PC-3 (cell line): ENCODE data around the gene THSD1. TPM values are rescaled to one million over a fixed set of nuclear protein-coding genes. Genes with fewer than 3 reads are reported as not detected.

Source experiments
- ATAC-seq: fragments of 200-7000 bp; cut with Tn5 transposase; 2 replicates; pipeline ENCODE4 v1.9.1; 2020; ENCODE audit warnings: mild to moderate bottlenecking, moderate library complexity
- BruUV-seq: library from RNA; stranded (reverse); fragments of 400-500 nt; replicated peaks from 2 replicates; lab custom pipeline; 2021; lab: Mats Ljungman, UMichigan
- CTCF ChIA-PET: fragments of 300-600 bp; sonication (Branson Sonifier 250); formaldehyde crosslinking; loops from one replicate; lab custom pipeline; 2022; ENCODE audit warnings: antibody characterized with exemption; lab: Charles Lee
- POLR2A ChIA-PET: fragments of 300-600 bp; sonication (Branson Sonifier 250); formaldehyde crosslinking; loops from one replicate; lab custom pipeline; 2022; ENCODE audit warnings: antibody characterized with exemption; ENCODE audit not compliant: unreplicated experiment; lab: Charles Lee
- DNase-seq: peaks from one replicate; pipeline ENCODE4 v3.0.0-alpha.2; 2015
- H2AFZ ChIP-seq: fragments of 300-600 bp; sonication (generic); 2 replicates; pipeline ENCODE4 v1.6.0; 2016; ENCODE audit warnings: antibody characterized with exemption, low read length
- H3F3A ChIP-seq: fragments of 300-600 bp; sonication (generic); one replicate; pipeline ENCODE4 v1.6.0; 2017; ENCODE audit warnings: antibody characterized with exemption, low read length, control low read depth, mild to moderate bottlenecking; ENCODE audit not compliant: unreplicated experiment
- H3K27ac ChIP-seq: fragments of 300-600 bp; sonication (generic); 2 replicates; pipeline ENCODE4 v1.5.1; 2016; ENCODE audit warnings: mild to moderate bottlenecking, low read length
- H3K27me3 ChIP-seq: fragments of 300-600 bp; sonication (generic); 2 replicates; pipeline ENCODE4 v1.6.1; 2016; ENCODE audit warnings: low read length, mixed read lengths
- H3K36me3 ChIP-seq: fragments of 300-600 bp; sonication (generic); 2 replicates; pipeline ENCODE4 v1.6.1; 2016; ENCODE audit warnings: low read depth, mixed run types, low read length, mixed read lengths
- H3K4me1 ChIP-seq: fragments of 300-600 bp; sonication (generic); 2 replicates; pipeline ENCODE4 v1.5.1; 2016; ENCODE audit warnings: low read length; ENCODE audit not compliant: insufficient read depth
- H3K4me2 ChIP-seq: fragments of 300-600 bp; sonication (generic); 2 replicates; pipeline ENCODE4 v1.6.0; 2016; ENCODE audit warnings: low read length
- H3K4me3 ChIP-seq: fragments of 300-600 bp; sonication (generic); 2 replicates; pipeline ENCODE4 v1.5.1; 2016; ENCODE audit warnings: mild to moderate bottlenecking, low read length, mixed read lengths
- H3K79me2 ChIP-seq: fragments of 300-600 bp; sonication (generic); 2 replicates; pipeline ENCODE4 v1.6.1; 2017; ENCODE audit warnings: low read length, mixed read lengths
- H3K9ac ChIP-seq: fragments of 300-600 bp; sonication (generic); 2 replicates; pipeline ENCODE4 v1.6.0; 2016; ENCODE audit warnings: mild to moderate bottlenecking, low read length
- H3K9me2 ChIP-seq: fragments of 300-600 bp; sonication (generic); replicated peaks from 2 replicates; pipeline ENCODE4 v1.6.1; 2016; ENCODE audit warnings: mixed run types, low read length, mixed read lengths
- H3K9me3 ChIP-seq: fragments of 300-600 bp; sonication (generic); 2 replicates; pipeline ENCODE4 v1.6.1; 2016; ENCODE audit warnings: low read length, mixed read lengths
- H4K20me1 ChIP-seq: fragments of 300-600 bp; sonication (generic); 2 replicates; pipeline ENCODE4 v1.6.1; 2016; ENCODE audit warnings: low read length, mixed read lengths
- EZH2 ChIP-seq: fragments of 300-600 bp; sonication (generic); IDR thresholded peaks from one replicate; pipeline ENCODE4 v1.6.1; 2017; ENCODE audit warnings: antibody characterized with exemption, mild to moderate bottlenecking, low read length; ENCODE audit not compliant: unreplicated experiment
- EZH2phosphoT487 ChIP-seq: fragments of 300-600 bp; sonication (generic); IDR thresholded peaks from 2 replicates; pipeline ENCODE4 v1.6.1; 2018; ENCODE audit warnings: mild to moderate bottlenecking, antibody characterized with exemption, low read length, borderline replicate concordance
- intact Hi-C: fragments of 100-400 bp; cut with micrococcal nuclease; formaldehyde crosslinking; loops from 2 replicates; pipeline ENCODE4 v1.9.0; 2023
- total RNA-seq: library from RNA; depleted of rRNA; stranded (reverse); fragments of >200 nt; gene quantifications from 2 replicates; pipeline ENCODE4 v1.2.3, GENCODE V29; 2014
- TF ChIP-seq, protein P1 (sequence below): fragments of 300-600 bp; sonication (generic); conservative IDR thresholded peaks from 2 replicates; pipeline ENCODE4 v1.5.1; 2017; ENCODE audit warnings: antibody characterized with exemption, low read depth, mild to moderate bottlenecking, low read length

Gene THSD1
- total RNA-seq, 1 experiment from 2014 or later, result 1.0 TPM

DNA sequence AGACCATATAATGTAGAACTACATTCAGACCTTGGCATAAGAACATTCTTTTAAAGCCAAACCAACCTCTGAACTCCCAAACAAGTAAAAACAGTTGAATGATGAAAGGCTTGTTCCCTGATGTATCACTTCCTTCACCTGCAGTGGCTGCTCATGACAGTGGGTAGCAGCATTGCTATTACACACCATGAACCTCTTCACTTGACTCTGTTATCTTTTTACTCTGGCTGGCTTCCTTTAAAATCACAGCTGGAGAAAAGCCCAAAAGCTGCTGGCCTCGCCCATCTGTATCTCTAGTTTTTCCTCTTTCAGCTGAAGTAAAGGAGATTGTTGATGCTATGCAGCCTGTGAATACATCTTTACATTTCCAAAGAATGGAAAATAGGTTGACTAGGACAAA lies 22.6 kb downstream of the THSD1 start:
- Histone ChIP-seq H3K4me3 (no peak overlapping the region), H3K79me2 (no peaks in the 10 kb centered on the region), H2AFZ (no peak overlapping the region), H3K36me3 (no peaks in the 10 kb centered on the region), H3F3A (no peaks in the 10 kb centered on the region), H3K27me3 (no peaks in the 10 kb centered on the region), H3K9me3 (no peaks in the 10 kb centered on the region), H3K27ac (no peak overlapping the region), H3K9ac (no peak overlapping the region), H3K4me1 (no peaks in the 10 kb centered on the region), H3K4me2 (no peak overlapping the region), H3K9me2 (no peaks in the 10 kb centered on the region), H4K20me1 (no peaks in the 10 kb centered on the region)
- DNase-seq (no peak), ATAC-seq (no peak; the same call in 1 of the 2 replicates)
- POLR2A ChIA-PET, result no interaction called here
- TF ChIP-seq, protein P1, sequence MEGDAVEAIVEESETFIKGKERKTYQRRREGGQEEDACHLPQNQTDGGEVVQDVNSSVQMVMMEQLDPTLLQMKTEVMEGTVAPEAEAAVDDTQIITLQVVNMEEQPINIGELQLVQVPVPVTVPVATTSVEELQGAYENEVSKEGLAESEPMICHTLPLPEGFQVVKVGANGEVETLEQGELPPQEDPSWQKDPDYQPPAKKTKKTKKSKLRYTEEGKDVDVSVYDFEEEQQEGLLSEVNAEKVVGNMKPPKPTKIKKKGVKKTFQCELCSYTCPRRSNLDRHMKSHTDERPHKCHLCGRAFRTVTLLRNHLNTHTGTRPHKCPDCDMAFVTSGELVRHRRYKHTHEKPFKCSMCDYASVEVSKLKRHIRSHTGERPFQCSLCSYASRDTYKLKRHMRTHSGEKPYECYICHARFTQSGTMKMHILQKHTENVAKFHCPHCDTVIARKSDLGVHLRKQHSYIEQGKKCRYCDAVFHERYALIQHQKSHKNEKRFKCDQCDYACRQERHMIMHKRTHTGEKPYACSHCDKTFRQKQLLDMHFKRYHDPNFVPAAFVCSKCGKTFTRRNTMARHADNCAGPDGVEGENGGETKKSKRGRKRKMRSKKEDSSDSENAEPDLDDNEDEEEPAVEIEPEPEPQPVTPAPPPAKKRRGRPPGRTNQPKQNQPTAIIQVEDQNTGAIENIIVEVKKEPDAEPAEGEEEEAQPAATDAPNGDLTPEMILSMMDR, result no peak
- TF ChIP-seq EZH2phosphoT487, result no peak
- TF ChIP-seq EZH2, result no peak
- intact Hi-C loops, result no loop called here
- no TSS peak for BruUV-seq
- CTCF ChIA-PET, result no interaction called here

DNA sequence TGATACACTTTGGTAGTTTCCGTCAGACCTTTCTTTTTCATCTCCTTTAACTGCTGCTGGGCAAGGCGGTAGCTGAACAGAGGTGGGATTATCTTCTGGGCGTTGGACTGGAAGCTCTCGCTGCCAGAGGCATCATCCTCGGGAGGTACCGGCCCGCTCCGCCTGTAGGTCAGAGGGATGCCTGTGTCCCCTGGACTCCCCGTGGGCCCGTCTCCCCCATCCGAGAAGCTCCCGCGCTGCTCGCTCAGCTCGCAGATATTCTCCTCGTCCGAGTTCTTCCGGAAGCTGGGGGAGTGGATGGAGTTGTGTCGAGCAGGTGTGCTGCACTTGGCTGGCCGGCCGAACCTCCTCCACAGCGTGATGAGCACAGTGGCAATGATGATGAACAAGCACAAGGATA lies 27.7 kb downstream of the THSD1 start:
- no peak overlapping the region for H3K27ac ChIP-seq
- POLR2A ChIA-PET, result interaction anchor here (0.6 kb wide), 1 partner anchor 55 kb away, joined by 3 read pairs; no protein-coding TSS in a partner anchor
- TF ChIP-seq EZH2, result no peak
- no peak for TF ChIP-seq EZH2phosphoT487
- TF ChIP-seq, protein P1, result no peak
- H3K9me2 ChIP-seq, result no peaks in the 10 kb centered on the region
- ATAC-seq, result no peak
- BruUV-seq, result no TSS peak
- no peak for DNase-seq
- H3K79me2 ChIP-seq, result no peaks in the 10 kb centered on the region
- H3K27me3 ChIP-seq, result no peaks in the 10 kb centered on the region
- CTCF ChIA-PET, result no interaction called here
- no peak overlapping the region for H2AFZ ChIP-seq
- no peak overlapping the region for H3K4me2 ChIP-seq
- no peaks in the 10 kb centered on the region for H3K9me3 ChIP-seq
- H4K20me1 ChIP-seq, result no peaks in the 10 kb centered on the region
- H3K9ac ChIP-seq, result no peak overlapping the region
- no peaks in the 10 kb centered on the region for H3K36me3 ChIP-seq
- peaks cover 1% of the 10 kb centered on the region; the same call in 1 of the 2 replicates for H3K4me1 ChIP-seq
- intact Hi-C loops, result no loop called here
- no peak overlapping the region for H3K4me3 ChIP-seq
- H3F3A ChIP-seq, result no peaks in the 10 kb centered on the region

DNA sequence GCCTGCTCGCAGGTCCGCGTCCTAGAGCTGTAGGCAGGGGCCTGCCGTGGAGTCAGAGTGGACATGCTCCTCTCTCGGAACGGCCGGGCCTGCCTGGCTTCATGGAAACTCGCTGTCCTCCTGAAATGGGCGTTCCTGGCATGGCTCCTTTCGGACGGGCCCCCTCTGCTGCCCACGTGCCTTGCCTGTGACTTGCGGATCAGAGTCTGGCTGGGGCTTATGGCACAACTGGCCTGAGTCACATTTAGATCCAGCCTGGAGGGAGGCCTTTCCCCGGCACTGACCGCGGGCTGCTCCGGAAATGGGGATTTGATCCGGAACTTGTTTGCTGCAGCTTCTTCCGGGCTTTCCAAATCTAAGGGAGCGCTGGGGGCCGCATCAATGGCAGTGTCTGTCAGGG lies 28.1 kb downstream of the THSD1 start:
- no peak overlapping the region for H3K4me3 ChIP-seq
- ChIA-PET CTCF (no interaction called here), POLR2A (interaction anchor here (0.6 kb wide), 1 partner anchor 55 kb away, joined by 3 read pairs; no protein-coding TSS in a partner anchor)
- ATAC-seq (no peak), DNase-seq (no peak)
- H3K4me2 ChIP-seq, result no peak overlapping the region
- H3F3A ChIP-seq, result no peaks in the 10 kb centered on the region
- no peak overlapping the region for H3K27ac ChIP-seq
- no peak overlapping the region for H3K9ac ChIP-seq
- intact Hi-C loops, result no loop called here
- TF ChIP-seq, protein P1, result no peak
- no peak for TF ChIP-seq EZH2
- no peak for TF ChIP-seq EZH2phosphoT487
- peaks cover 5% of the 10 kb centered on the region; the same call in 1 of the 2 replicates for H3K4me1 ChIP-seq
- H3K9me2 ChIP-seq, result no peaks in the 10 kb centered on the region
- H4K20me1 ChIP-seq, result no peaks in the 10 kb centered on the region
- no peaks in the 10 kb centered on the region for H3K27me3 ChIP-seq
- H3K79me2 ChIP-seq, result no peaks in the 10 kb centered on the region
- no peak overlapping the region for H2AFZ ChIP-seq
- BruUV-seq, result no TSS peak
- H3K9me3 ChIP-seq, result no peaks in the 10 kb centered on the region
- H3K36me3 ChIP-seq, result no peaks in the 10 kb centered on the region
